A673 (cell line): ENCODE data around the gene ZNF460.

Experiments used
- EZH2 ChIP-seq: fragments of 200-600 bp; sonication (generic); IDR thresholded peaks from 2 replicates; pipeline ENCODE4 v1.6.1; 2017; ENCODE audit warnings: borderline replicate concordance, low read depth, mild to moderate bottlenecking, mixed read lengths, antibody characterized with exemption, low read length; ENCODE audit not compliant: poor library complexity, severe bottlenecking
- TF ChIP-seq, protein P1 (sequence below): fragments of 300-800, 200-600 bp; sonication (generic); conservative IDR thresholded peaks from 2 replicates; pipeline ENCODE4 v1.5.1; 2017; ENCODE audit warnings: low read depth, mild to moderate bottlenecking, antibody characterized with exemption, low read length, moderate library complexity, mixed read lengths

DNA sequence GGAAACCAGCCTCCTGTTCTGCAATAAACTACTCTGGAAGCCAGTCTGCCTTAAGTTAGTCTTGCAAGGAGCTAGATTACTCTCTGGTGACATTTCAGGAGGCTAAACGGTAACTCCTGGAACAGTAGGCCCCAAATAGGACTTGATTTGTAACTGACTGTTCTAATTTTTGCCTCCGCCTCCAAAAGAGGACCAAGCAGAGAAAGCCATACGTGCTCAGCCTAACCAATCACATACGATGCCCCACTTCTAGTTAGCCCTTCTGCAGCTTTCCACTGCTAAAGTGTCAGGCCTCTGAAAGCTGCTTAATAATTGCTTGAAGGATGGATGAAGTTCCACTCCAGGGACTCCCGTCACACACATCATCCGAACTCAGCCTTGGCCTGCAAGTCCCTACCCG is 39.1 kb upstream of the ZNF460 start:
- TF ChIP-seq, protein P1, sequence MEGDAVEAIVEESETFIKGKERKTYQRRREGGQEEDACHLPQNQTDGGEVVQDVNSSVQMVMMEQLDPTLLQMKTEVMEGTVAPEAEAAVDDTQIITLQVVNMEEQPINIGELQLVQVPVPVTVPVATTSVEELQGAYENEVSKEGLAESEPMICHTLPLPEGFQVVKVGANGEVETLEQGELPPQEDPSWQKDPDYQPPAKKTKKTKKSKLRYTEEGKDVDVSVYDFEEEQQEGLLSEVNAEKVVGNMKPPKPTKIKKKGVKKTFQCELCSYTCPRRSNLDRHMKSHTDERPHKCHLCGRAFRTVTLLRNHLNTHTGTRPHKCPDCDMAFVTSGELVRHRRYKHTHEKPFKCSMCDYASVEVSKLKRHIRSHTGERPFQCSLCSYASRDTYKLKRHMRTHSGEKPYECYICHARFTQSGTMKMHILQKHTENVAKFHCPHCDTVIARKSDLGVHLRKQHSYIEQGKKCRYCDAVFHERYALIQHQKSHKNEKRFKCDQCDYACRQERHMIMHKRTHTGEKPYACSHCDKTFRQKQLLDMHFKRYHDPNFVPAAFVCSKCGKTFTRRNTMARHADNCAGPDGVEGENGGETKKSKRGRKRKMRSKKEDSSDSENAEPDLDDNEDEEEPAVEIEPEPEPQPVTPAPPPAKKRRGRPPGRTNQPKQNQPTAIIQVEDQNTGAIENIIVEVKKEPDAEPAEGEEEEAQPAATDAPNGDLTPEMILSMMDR, result no peak
- TF ChIP-seq EZH2, result no peak
